Measurements from ENCODE around the gene UCK2. TPM values are rescaled to one million over a fixed set of nuclear protein-coding genes. Genes with fewer than 3 reads are reported as not detected.

The UCK2 gene
- total RNA-seq, 1 experiment from 2014 or later = 88.4 TPM

DNA sequence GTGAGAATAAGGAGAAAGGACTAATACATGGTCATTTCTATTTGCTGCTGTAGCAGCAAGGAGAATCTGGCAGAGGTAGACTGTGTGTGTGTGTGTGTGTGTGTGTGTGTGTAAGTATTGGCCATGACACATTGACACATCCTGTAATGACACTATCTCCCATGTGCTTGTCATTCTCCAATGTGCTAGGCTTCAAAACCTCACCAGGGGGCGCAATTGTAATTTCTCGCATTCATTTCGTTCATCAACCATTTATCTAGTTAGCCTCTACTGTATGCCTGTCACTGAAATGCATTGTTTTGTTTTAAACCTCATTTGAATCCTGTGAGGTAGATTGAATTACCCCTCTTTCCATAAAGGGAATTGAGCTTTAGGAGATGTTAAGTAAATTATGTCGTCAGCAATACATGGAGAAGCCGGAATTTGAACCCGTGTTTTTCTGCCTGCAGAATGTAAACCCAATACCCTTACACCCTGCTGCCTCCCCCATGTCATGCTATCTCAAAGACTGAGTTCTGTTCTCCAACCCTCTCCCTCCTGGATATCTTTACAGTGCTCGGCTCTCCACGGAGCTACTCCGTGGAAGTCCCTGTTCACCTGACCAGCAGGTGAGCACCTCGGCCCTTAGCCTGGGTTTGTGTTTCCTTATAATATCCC lies 100.8 kb downstream of the UCK2 start:
- no peak overlapping the region for H3K9ac ChIP-seq (ENCODE audit: low read length)

More for the DNA sequence above, 100.8 kb downstream of the UCK2 start:
- Histone ChIP-seq H3K79me2 (ENCODE audit: insufficient read depth, low read length) (no peaks in the 10 kb centered on the region), H3K4me3 (replicated peaks in 1 of 2; ENCODE audit: low read depth in 1 of 2, low read length in 2 of 2) (no peak overlapping the region), H3K27ac (ENCODE audit: low read depth, low read length) (no peak overlapping the region), H4K20me1 (ENCODE audit: insufficient read depth) (no peaks in the 10 kb centered on the region), H3K4me1 (ENCODE audit: control insufficient read depth in 1 of 2, insufficient read depth in 2 of 2, low read length in 2 of 2) (no peaks in the 10 kb centered on the region), H3K9me3 (ENCODE audit: control insufficient read depth in 1 of 2, insufficient read depth in 1 of 2, low read depth in 1 of 2, low read length in 2 of 2) (no peaks in the 10 kb centered on the region), H3K27me3 (ENCODE audit: insufficient read depth, low read length) (no peaks in the 10 kb centered on the region), H2AFZ (ENCODE audit: low read depth, low read length, poor library complexity, severe bottlenecking) (no peak overlapping the region), H3K4me2 (ENCODE audit: low read length) (no peak overlapping the region), H3K36me3 (ENCODE audit: control insufficient read depth in 1 of 2, insufficient read depth in 2 of 2, low read length in 2 of 2) (no peaks in the 10 kb centered on the region), H3K9me2 (ENCODE audit: insufficient read depth) (no peaks in the 10 kb centered on the region)
- DNase-seq (ENCODE audit: low read depth, low spot score) = peak; percentile 39
- BruUV-seq (replicated peaks) = no TSS peak
- ChIA-PET CTCF (interaction anchor here (2.1 kb wide), 1 partner anchor 551 kb away, joined by 9 read pairs; no protein-coding TSS in a partner anchor), POLR2A (no interaction called here), RAD21 (ENCODE audit: low non-redundant PET in 1 of 2, low total read pairs in 2 of 2, uncharacterized antibody in 2 of 2, unreplicated experiment in 2 of 2) (no interaction called here)
- ATAC-seq = peak; percentile 55
- intact Hi-C loops (cut with micrococcal nuclease) = loop anchor here (1.0 to 10.0 kb wide), 3 partner anchors 247 to 1129 kb away; no protein-coding TSS in a partner anchor
- TF ChIP-seq RAD21 (IDR thresholded peaks at IDR 0.05; ENCODE audit: low read depth) (peak; percentile 75), CBX3 (IDR thresholded peaks at IDR 0.05; ENCODE audit: low read depth) (no peak), TCF7L2 (IDR thresholded peaks at IDR 0.05; ENCODE audit: borderline replicate concordance, extremely low read depth, insufficient read depth, insufficient read length) (no peak), SIN3A (IDR thresholded peaks at IDR 0.05; ENCODE audit: low read depth) (peak; percentile 55; the same call in 1 of the 2 replicates)
- TF ChIP-seq, protein P1, sequence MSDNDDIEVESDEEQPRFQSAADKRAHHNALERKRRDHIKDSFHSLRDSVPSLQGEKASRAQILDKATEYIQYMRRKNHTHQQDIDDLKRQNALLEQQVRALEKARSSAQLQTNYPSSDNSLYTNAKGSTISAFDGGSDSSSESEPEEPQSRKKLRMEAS (IDR thresholded peaks at IDR 0.05) = peak; percentile 73
- TF ChIP-seq, protein P2, sequence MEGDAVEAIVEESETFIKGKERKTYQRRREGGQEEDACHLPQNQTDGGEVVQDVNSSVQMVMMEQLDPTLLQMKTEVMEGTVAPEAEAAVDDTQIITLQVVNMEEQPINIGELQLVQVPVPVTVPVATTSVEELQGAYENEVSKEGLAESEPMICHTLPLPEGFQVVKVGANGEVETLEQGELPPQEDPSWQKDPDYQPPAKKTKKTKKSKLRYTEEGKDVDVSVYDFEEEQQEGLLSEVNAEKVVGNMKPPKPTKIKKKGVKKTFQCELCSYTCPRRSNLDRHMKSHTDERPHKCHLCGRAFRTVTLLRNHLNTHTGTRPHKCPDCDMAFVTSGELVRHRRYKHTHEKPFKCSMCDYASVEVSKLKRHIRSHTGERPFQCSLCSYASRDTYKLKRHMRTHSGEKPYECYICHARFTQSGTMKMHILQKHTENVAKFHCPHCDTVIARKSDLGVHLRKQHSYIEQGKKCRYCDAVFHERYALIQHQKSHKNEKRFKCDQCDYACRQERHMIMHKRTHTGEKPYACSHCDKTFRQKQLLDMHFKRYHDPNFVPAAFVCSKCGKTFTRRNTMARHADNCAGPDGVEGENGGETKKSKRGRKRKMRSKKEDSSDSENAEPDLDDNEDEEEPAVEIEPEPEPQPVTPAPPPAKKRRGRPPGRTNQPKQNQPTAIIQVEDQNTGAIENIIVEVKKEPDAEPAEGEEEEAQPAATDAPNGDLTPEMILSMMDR (IDR thresholded peaks at IDR 0.05 in 2 of 3, conservative IDR thresholded peaks at IDR 0.05 in 1 of 3; ENCODE audit: borderline replicate concordance in 1 of 3, insufficient read depth in 1 of 3, low read depth in 2 of 3, low read length in 2 of 3) = peak; percentile 58 to 82 (median 72)

Data from HCT116 (cell line).